Measurements from ENCODE around the gene ITGA11.

The ITGA11 gene

DNA sequence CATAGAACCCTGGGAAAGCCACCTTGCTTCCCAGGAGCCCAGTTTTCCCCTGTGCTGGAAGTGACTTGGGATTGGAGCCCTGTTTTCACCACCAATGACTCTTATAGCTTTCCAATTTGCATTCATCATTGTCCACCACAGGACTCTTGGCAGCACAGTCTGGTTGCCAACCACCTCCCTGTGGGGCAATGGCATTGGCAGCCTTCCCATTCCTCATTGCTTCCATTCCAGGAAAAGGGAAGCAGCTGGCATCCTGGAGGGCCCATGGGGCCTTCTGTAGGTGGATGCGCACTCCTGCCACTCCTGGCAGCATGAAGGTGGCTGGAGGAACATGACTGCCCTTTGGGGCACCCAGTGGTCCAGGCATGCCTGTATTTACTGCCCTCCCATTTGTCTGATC, 96.7 kb downstream of the ITGA11 start:
- no peak overlapping the region for H3K27ac ChIP-seq (ENCODE audit: low read depth in 2 of 2, low read length in 2 of 2)
- no peaks in the 10 kb centered on the region for H3K4me1 ChIP-seq (ENCODE audit: control insufficient read depth in 2 of 2, insufficient read depth in 2 of 2, low read length in 2 of 2)
- H3K9ac ChIP-seq (ENCODE audit: low read depth in 1 of 2, low read length in 2 of 2): no peak overlapping the region
- H3K4me3 ChIP-seq (ENCODE audit: low read length in 2 of 2): no peak overlapping the region
- H3K9me3 ChIP-seq (ENCODE audit: control insufficient read depth in 2 of 2, low read length in 2 of 2): no peaks in the 10 kb centered on the region
- no peaks in the 10 kb centered on the region for H3K36me3 ChIP-seq (ENCODE audit: control insufficient read depth in 2 of 2, insufficient read depth in 2 of 2, low read length in 2 of 2)
- no peaks in the 10 kb centered on the region for H3K27me3 ChIP-seq (ENCODE audit: control insufficient read depth in 2 of 2, insufficient read depth in 2 of 2, low read length in 2 of 2)

DNA sequence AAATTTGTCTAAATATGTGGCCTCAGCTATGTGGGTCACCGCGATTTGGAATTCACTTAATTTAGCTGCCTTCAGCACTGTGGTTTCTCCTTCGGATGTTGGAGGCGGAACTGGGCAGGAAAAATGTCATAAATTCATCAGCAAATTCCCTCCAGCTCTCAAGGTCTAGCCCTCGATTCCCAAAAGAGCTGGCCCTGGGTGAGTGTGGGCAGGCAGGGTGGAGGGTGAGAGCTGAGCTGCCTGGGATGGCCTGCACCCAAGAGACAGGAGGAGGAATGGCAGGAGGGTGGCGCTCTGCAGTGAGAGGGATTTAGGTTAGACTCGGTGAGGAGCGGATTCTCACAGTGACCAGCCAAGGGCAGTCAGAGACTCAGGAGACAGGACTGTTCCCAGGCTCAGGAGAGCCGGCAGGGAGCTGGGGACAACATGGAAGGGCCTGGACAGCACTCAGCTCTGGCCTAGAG, 97.3 kb downstream of the ITGA11 start:
- no peaks in the 10 kb centered on the region for H3K9me3 ChIP-seq (ENCODE audit: control insufficient read depth in 2 of 2, low read length in 2 of 2)
- no peak overlapping the region for H3K9ac ChIP-seq (ENCODE audit: low read depth in 1 of 2, low read length in 2 of 2)
- H3K27ac ChIP-seq (ENCODE audit: low read depth in 2 of 2, low read length in 2 of 2): no peak overlapping the region
- H3K27me3 ChIP-seq (ENCODE audit: control insufficient read depth in 2 of 2, insufficient read depth in 2 of 2, low read length in 2 of 2): no peaks in the 10 kb centered on the region
- no peaks in the 10 kb centered on the region for H3K4me1 ChIP-seq (ENCODE audit: control insufficient read depth in 2 of 2, insufficient read depth in 2 of 2, low read length in 2 of 2)
- H3K4me3 ChIP-seq (ENCODE audit: low read length in 2 of 2): no peak overlapping the region
- no peaks in the 10 kb centered on the region for H3K36me3 ChIP-seq (ENCODE audit: control insufficient read depth in 2 of 2, insufficient read depth in 2 of 2, low read length in 2 of 2)

DNA sequence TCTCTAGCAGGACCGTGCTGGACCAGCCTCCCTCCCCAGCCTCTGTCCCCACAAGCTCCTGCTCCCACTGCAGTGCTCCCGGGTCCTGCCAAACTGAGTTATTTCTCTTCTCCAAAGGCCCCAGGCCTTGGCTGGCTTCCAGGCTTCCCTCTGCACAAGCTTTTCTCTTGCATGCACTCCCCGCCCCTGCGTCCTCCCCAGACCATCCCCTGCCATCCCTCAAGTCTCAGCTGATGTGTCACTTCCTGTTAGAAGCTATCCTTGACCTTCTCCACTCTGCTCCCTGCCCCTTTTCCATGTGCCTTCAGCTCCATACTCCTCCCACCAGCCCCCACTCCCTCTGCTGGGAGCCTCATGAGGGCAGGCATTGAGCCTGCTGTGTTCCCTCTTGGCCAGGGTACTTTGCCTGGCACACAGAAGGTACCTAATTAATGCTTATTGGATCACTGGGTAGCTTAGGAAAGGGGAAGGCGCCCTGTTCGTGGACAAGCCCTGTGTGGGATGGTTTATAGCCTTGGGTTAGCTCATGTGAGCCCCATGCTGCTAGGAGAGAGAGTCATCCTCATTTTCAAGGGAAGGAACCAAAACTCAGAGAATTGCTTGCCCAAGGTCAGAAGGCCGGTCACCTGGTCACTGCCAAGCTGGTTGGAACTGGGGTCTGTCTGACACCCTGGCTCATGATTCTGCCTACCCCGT, 98.0 kb downstream of the ITGA11 start:
- Histone ChIP-seq H3K9ac (ENCODE audit: low read depth in 1 of 2, low read length in 2 of 2) (no peak overlapping the region), H3K27me3 (ENCODE audit: control insufficient read depth in 2 of 2, insufficient read depth in 2 of 2, low read length in 2 of 2) (no peaks in the 10 kb centered on the region), H3K4me3 (ENCODE audit: low read length in 2 of 2) (no peak overlapping the region), H3K27ac (ENCODE audit: low read depth in 2 of 2, low read length in 2 of 2) (no peak overlapping the region), H3K4me1 (ENCODE audit: control insufficient read depth in 2 of 2, insufficient read depth in 2 of 2, low read length in 2 of 2) (no peaks in the 10 kb centered on the region), H3K9me3 (ENCODE audit: control insufficient read depth in 2 of 2, low read length in 2 of 2) (no peaks in the 10 kb centered on the region), H3K36me3 (ENCODE audit: control insufficient read depth in 2 of 2, insufficient read depth in 2 of 2, low read length in 2 of 2) (no peaks in the 10 kb centered on the region)

DNA sequence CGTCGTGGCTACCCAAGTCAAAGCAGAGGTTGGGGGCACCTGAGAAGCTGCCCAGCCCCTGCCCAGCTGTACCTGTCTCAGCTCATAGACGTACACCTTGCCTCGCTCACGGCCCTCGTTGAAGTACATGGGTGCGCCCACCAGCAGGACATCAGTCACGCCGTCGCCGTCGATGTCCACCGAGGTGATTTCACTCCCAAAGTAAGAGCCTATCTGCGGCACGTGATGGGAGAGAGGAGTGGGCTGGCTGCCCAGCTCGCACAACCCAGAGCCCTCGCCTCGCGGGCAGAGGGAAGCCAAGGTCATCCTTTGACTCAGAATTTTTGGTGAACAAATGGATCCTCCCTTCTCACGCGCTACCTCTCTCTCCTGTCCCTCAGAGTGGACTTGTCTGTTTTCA, 99.7 kb downstream of the ITGA11 start:
- H3K27me3 ChIP-seq (ENCODE audit: control insufficient read depth in 2 of 2, insufficient read depth in 2 of 2, low read length in 2 of 2): peaks cover 0 to 1% of the 10 kb centered on the region in 2 donors
- H3K4me3 ChIP-seq (ENCODE audit: low read length in 2 of 2): no peak overlapping the region
- no peak overlapping the region for H3K27ac ChIP-seq (ENCODE audit: low read depth in 2 of 2, low read length in 2 of 2)
- H3K4me1 ChIP-seq (ENCODE audit: control insufficient read depth in 2 of 2, insufficient read depth in 2 of 2, low read length in 2 of 2): no peaks in the 10 kb centered on the region
- H3K36me3 ChIP-seq (ENCODE audit: control insufficient read depth in 2 of 2, insufficient read depth in 2 of 2, low read length in 2 of 2): no peaks in the 10 kb centered on the region
- H3K9me3 ChIP-seq (ENCODE audit: control insufficient read depth in 2 of 2, low read length in 2 of 2): no peaks in the 10 kb centered on the region
- no peak overlapping the region for H3K9ac ChIP-seq (ENCODE audit: low read depth in 1 of 2, low read length in 2 of 2)

DNA sequence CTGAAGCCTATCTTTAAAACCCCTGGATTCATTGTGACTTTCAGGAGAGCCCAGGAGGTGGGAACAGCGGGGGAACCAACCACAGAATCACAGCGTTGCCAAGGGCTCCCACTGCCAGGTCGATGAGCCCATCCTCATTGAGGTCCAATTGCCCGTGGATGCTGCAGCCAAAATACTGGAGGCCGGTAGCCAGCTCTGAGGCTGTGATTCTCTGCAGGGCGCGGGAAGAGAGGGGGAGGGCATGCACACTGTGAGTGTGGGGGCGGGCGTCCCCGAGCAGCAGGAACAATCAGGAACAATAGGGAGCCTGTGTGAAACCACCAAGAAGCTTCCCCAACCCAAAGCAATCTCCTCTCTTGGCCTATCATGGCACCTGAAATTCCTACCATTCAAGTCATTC, 101.1 kb downstream of the ITGA11 start:
- H3K27ac ChIP-seq (ENCODE audit: low read depth in 2 of 2, low read length in 2 of 2): no peak overlapping the region

DNA sequence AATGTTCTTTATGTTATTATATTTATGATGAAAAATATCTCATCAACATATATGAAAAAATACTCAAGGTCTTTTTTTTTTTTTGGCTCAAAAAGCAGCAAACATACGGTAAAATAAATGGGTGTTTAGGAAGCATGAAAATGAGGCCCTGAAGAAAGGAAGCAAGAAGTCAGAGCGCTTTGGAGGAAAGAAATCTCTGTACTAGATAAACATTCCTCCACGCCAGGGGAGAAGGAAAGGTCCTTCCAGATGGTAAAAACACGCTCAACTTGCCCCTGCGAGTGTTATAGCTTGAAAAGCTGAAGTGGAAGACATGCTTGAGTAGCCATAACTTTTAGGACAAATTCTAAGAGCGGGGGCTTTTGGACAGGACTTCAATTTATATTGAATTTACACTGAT, 101.5 kb downstream of the ITGA11 start:
- Histone ChIP-seq H3K9ac (ENCODE audit: low read depth in 1 of 2, low read length in 2 of 2) (no peak overlapping the region), H3K36me3 (ENCODE audit: control insufficient read depth in 2 of 2, insufficient read depth in 2 of 2, low read length in 2 of 2) (no peaks in the 10 kb centered on the region), H3K27ac (ENCODE audit: low read depth in 2 of 2, low read length in 2 of 2) (no peak overlapping the region), H3K27me3 (ENCODE audit: control insufficient read depth in 2 of 2, insufficient read depth in 2 of 2, low read length in 2 of 2) (peaks cover 0 to 5% of the 10 kb centered on the region in 2 donors), H3K4me3 (ENCODE audit: low read length in 2 of 2) (no peak overlapping the region), H3K4me1 (ENCODE audit: control insufficient read depth in 2 of 2, insufficient read depth in 2 of 2, low read length in 2 of 2) (no peaks in the 10 kb centered on the region), H3K9me3 (ENCODE audit: control insufficient read depth in 2 of 2, low read length in 2 of 2) (no peaks in the 10 kb centered on the region)

More for the DNA sequence above, 101.1 kb downstream of the ITGA11 start:
- H3K36me3 ChIP-seq (ENCODE audit: control insufficient read depth in 2 of 2, insufficient read depth in 2 of 2, low read length in 2 of 2): no peaks in the 10 kb centered on the region
- no peaks in the 10 kb centered on the region for H3K9me3 ChIP-seq (ENCODE audit: control insufficient read depth in 2 of 2, low read length in 2 of 2)
- H3K9ac ChIP-seq (ENCODE audit: low read depth in 1 of 2, low read length in 2 of 2): no peak overlapping the region
- H3K4me3 ChIP-seq (ENCODE audit: low read length in 2 of 2): no peak overlapping the region
- peaks cover 0 to 5% of the 10 kb centered on the region in 2 donors for H3K27me3 ChIP-seq (ENCODE audit: control insufficient read depth in 2 of 2, insufficient read depth in 2 of 2, low read length in 2 of 2)
- H3K4me1 ChIP-seq (ENCODE audit: control insufficient read depth in 2 of 2, insufficient read depth in 2 of 2, low read length in 2 of 2): no peaks in the 10 kb centered on the region

DNA sequence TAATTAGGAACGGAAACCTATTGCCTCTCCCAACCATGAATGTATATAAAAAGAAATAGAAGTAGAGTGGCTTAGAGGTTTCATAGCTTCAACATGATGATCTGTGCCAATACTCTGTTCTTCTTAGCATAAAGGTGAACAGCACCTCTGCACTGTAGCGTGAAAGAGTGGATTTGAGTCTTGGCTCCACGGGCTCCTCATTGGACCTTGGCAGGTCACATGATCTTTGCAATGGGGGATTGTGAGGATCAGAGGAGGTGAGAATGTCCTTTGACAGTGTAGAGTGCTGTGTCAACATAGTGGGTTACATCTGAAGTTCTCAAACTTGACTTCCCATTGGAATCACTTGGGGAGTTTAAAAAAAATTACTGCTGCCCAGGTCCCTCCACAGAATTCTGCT, 103.0 kb downstream of the ITGA11 start:
- Histone ChIP-seq H3K9ac (ENCODE audit: low read depth in 1 of 2, low read length in 2 of 2) (no peak overlapping the region), H3K27me3 (ENCODE audit: control insufficient read depth in 2 of 2, insufficient read depth in 2 of 2, low read length in 2 of 2) (peaks cover 0 to 5% of the 10 kb centered on the region in 2 donors), H3K27ac (ENCODE audit: low read depth in 2 of 2, low read length in 2 of 2) (no peak overlapping the region), H3K36me3 (ENCODE audit: control insufficient read depth in 2 of 2, insufficient read depth in 2 of 2, low read length in 2 of 2) (no peaks in the 10 kb centered on the region), H3K4me1 (ENCODE audit: control insufficient read depth in 2 of 2, insufficient read depth in 2 of 2, low read length in 2 of 2) (no peaks in the 10 kb centered on the region), H3K9me3 (ENCODE audit: control insufficient read depth in 2 of 2, low read length in 2 of 2) (no peaks in the 10 kb centered on the region), H3K4me3 (ENCODE audit: low read length in 2 of 2) (no peak overlapping the region)

DNA sequence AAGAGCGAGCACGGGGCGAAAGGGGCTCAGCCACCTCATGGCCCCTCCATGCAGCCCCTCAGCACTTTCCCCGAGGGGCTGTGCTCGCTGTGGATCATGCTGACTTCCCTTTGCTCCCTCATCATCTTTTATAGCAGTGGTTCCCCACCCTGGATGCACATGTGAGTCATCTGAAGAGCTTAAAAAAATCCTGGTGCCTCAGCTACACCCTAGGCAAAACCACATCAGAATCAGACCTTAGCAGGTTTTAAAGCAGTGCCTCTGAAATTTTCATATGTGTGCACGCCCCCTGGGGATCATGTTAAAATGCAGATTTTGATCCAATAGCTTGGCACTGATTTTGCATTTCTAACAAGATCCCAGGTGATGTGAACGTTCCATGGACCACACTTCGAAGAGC, 103.5 kb downstream of the ITGA11 start:
- Histone ChIP-seq H3K9ac (ENCODE audit: low read depth in 1 of 2, low read length in 2 of 2) (no peak overlapping the region), H3K9me3 (ENCODE audit: control insufficient read depth in 2 of 2, low read length in 2 of 2) (no peaks in the 10 kb centered on the region), H3K27me3 (ENCODE audit: control insufficient read depth in 2 of 2, insufficient read depth in 2 of 2, low read length in 2 of 2) (peaks cover 0 to 5% of the 10 kb centered on the region in 2 donors), H3K36me3 (ENCODE audit: control insufficient read depth in 2 of 2, insufficient read depth in 2 of 2, low read length in 2 of 2) (no peaks in the 10 kb centered on the region), H3K4me1 (ENCODE audit: control insufficient read depth in 2 of 2, insufficient read depth in 2 of 2, low read length in 2 of 2) (no peaks in the 10 kb centered on the region), H3K4me3 (ENCODE audit: low read length in 2 of 2) (no peak overlapping the region), H3K27ac (ENCODE audit: low read depth in 2 of 2, low read length in 2 of 2) (no peak overlapping the region)

DNA sequence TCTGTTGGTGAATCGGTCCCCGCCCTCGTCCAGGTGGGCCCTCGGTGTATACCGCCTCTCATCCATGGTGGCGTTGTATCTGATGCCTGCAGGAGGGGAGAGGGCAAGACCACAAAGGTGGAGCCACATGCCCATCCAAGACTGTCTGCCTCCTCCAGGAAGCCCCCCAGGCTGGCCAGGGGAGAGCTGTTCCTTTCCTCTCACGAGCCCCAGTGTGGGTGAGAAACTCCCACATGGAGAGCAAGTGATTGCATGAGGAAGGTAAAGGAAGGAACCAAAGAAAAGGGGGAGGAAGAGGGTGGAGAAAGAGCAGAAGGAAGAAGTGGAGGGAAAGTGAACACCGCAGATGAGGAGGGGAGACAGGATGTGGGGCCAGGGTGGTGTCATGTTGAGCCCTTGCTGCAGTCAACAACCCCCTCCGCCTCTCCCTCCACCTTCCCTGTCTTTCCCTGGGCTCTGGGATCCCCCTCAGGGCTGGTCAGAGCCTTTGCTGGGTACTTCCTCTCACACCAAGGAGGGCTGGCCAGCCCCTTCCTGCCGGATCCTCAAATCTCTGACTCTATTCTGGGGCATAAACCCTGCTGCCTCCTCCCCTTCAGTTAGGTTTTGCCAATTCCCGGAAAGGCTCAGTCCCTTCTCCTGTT, 105.1 kb downstream of the ITGA11 start:
- Histone ChIP-seq H3K36me3 (ENCODE audit: control insufficient read depth in 2 of 2, insufficient read depth in 2 of 2, low read length in 2 of 2) (no peaks in the 10 kb centered on the region), H3K9me3 (ENCODE audit: control insufficient read depth in 2 of 2, low read length in 2 of 2) (no peaks in the 10 kb centered on the region), H3K4me1 (ENCODE audit: control insufficient read depth in 2 of 2, insufficient read depth in 2 of 2, low read length in 2 of 2) (no peaks in the 10 kb centered on the region), H3K27me3 (ENCODE audit: control insufficient read depth in 2 of 2, insufficient read depth in 2 of 2, low read length in 2 of 2) (peaks cover 0 to 5% of the 10 kb centered on the region in 2 donors), H3K9ac (ENCODE audit: low read depth in 1 of 2, low read length in 2 of 2) (no peak overlapping the region), H3K4me3 (ENCODE audit: low read length in 2 of 2) (no peak overlapping the region), H3K27ac (ENCODE audit: low read depth in 2 of 2, low read length in 2 of 2) (no peak overlapping the region)

DNA sequence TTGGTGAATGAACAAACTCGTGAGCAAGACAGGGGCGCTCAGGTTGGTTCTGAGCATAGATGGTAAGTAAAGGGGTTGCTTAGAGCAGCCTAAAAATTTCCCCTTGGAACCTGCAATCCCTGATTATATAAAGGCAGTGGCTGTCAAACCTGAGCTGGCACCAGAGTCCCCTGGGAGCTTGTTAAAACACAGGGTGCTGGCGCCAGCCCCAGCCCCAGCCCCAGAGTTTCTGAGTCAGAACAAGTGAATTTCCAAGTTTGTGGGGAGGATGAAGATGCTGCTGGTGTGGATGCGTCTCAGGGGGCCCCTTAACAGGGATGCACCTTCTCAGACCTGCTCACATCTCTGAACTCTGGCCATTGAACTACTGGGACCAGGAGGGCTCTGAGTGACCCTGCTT, 106.2 kb downstream of the ITGA11 start:
- Histone ChIP-seq H3K9me3 (ENCODE audit: control insufficient read depth in 2 of 2, low read length in 2 of 2) (no peaks in the 10 kb centered on the region), H3K27ac (ENCODE audit: low read depth in 2 of 2, low read length in 2 of 2) (no peak overlapping the region), H3K4me1 (ENCODE audit: control insufficient read depth in 2 of 2, insufficient read depth in 2 of 2, low read length in 2 of 2) (no peaks in the 10 kb centered on the region), H3K4me3 (ENCODE audit: low read length in 2 of 2) (no peak overlapping the region), H3K27me3 (ENCODE audit: control insufficient read depth in 2 of 2, insufficient read depth in 2 of 2, low read length in 2 of 2) (peaks cover 0 to 5% of the 10 kb centered on the region in 2 donors), H3K9ac (ENCODE audit: low read depth in 1 of 2, low read length in 2 of 2) (no peak overlapping the region), H3K36me3 (ENCODE audit: control insufficient read depth in 2 of 2, insufficient read depth in 2 of 2, low read length in 2 of 2) (no peaks in the 10 kb centered on the region)

Data from mucosa of rectum (tissue), 2 donors.